Immature natural killer cell (primary cell): ENCODE data around the gene EXOC3L2. TPM values are rescaled to one million over a fixed set of nuclear protein-coding genes. Genes with fewer than 3 reads are reported as not detected.
"Not testable (repeated sequence)": the region's sequence is repeated elsewhere in the genome, so short reads cannot be mapped to it uniquely, and the experiment has no call there.

ENCODE experiments used
- DNase-seq, 3 donors: peaks; one replicate each; pipeline ENCODE4 v3.0.0; 2022; ENCODE audit warnings: mixed read lengths in 1 of 3
- H3K27ac Mint-ChIP-seq, 6 donors: one replicate each; pipeline ENCODE4 v1.8.0; 2020; ENCODE audit warnings: mixed read lengths in 6 of 6, mild to moderate bottlenecking in 5 of 6, inconsistent platforms in 4 of 6, moderate library complexity in 3 of 6
- H3K27me3 Mint-ChIP-seq, 3 donors: one replicate each; pipeline ENCODE4 v1.8.0; 2020 to 2021; ENCODE audit warnings: low read depth in 3 of 3, mild to moderate bottlenecking in 3 of 3, mixed read lengths in 3 of 3, moderate library complexity in 3 of 3, inconsistent platforms in 1 of 3
- H3K36me3 Mint-ChIP-seq, 3 donors: one replicate each; pipeline ENCODE4 v1.8.0; 2020; ENCODE audit warnings: mixed read lengths in 3 of 3, inconsistent platforms in 2 of 3, mild to moderate bottlenecking in 2 of 3
- H3K4me1 Mint-ChIP-seq, 2 donors: one replicate each; pipeline ENCODE4 v1.8.0; 2020; ENCODE audit warnings: inconsistent platforms in 2 of 2, mild to moderate bottlenecking in 2 of 2, mixed read lengths in 2 of 2, moderate library complexity in 1 of 2
- H3K4me3 Mint-ChIP-seq, 5 donors: one replicate each; pipeline ENCODE4 v1.8.0; 2020; ENCODE audit warnings: mild to moderate bottlenecking in 5 of 5, mixed read lengths in 5 of 5, inconsistent platforms in 3 of 5, moderate library complexity in 3 of 5
- H3K9me3 Mint-ChIP-seq, 6 donors: one replicate each; pipeline ENCODE4 v1.8.0; 2020; ENCODE audit warnings: mild to moderate bottlenecking in 6 of 6, mixed read lengths in 6 of 6, inconsistent platforms in 4 of 6, moderate library complexity in 3 of 6
- polyA plus RNA-seq, 3 donors: library from polyadenylated mRNA; unstranded; fragments of 300-500 nt; fragmentation: Illumina TruSeq; gene quantifications; one replicate each; pipeline ENCODE4 v1.2.3, GENCODE V29; 2021

The EXOC3L2 gene
- polyA plus RNA-seq, 3 donors from 2014 or later = not detected

DNA sequence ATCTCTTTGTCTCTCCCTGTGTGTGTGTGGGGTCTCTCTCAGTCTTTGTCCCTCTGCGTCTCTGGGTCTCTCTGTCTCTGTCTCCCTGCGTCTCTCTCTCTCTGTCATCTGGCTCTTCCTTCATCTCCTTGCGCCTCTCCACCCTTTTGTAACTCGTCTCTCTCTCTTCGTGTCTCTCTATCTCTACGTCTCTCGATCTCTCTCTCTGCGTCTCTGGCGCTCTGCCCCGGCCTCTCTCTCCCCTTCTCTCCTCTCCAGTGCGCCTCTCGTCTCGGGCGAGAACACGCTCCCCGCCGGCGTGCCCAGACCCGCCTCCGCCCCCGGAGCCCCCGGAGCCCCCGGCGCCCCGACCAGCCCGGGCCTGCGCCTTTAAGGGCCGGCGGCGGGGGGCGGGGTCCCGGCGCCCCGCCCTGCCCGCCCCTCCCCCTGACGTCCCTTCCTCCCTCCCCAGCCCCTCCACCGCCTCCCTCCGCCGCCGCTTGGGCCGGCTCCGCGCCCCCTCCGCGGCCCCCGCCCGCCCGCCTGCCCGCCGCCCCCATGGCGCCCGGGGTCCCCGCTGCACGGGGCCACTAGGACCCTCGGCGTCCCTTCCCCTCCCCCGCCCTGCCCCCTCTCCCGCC lies 5.7 kb upstream of the EXOC3L2 start, which contains the start of gene MARK4:
Gene MARK4 (plus strand): TSS at position 440 of the 620 bp plus-strand sequence. CDS start 318 bp downstream, outside the sequence.
- Mint-ChIP-seq H3K9me3 (no peaks in the 10 kb centered on the region), H3K27me3 (peaks cover 0 to 4% (median 2%) of the 10 kb centered on the region in 3 donors), H3K4me3 (peak within 1 kb of the TSS; percentile 85 to 91 (median 89)), H3K36me3 (no peaks in the 10 kb centered on the region), H3K4me1 (peaks cover 37 to 45% of the 10 kb centered on the region in 2 donors), H3K27ac (peak within 1 kb of the TSS; percentile 57 to 93 (median 88))
- DNase-seq = peak; percentile 50 to 61 (median 57)

DNA sequence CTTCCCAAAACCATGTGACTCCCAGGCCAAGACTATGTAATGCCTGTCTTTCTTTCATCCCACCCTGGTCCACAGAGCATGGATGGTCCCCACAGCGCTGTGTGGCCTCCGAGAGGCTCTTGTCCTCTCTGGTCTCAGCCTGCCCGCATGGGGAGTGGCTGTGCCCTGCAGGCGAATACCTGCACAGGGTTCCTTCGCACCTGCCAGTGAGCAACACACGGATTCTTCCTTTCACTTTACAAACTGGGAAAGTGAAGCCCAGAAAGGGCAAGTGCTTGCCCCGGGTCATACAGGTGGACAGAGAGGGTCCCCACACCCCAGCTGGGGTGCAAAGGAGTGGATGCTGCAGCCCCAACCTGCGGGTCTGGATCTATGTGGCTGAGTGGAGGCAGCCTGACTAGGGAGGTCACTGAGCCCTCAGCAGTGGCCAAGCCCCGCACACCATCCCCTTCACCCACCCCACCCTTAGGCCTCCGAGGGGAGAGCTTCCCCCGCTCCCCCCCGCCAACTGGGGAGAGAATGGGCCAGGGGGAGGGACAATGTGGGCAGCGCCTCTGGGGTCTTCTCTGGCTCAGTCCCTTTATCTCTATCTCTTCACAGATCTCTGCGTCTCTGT lies 5.1 kb upstream of the EXOC3L2 start:
- peaks cover 0 to 4% (median 2%) of the 10 kb centered on the region in 3 donors for H3K27me3 Mint-ChIP-seq
- no peaks in the 10 kb centered on the region for H3K9me3 Mint-ChIP-seq
- peak overlapping the region; percentile 35 to 93 (median 88) for H3K27ac Mint-ChIP-seq
- H3K4me1 Mint-ChIP-seq = peaks cover 37 to 40% of the 10 kb centered on the region in 2 donors
- DNase-seq = no peak
- H3K4me3 Mint-ChIP-seq = peak overlapping the region; percentile 85 to 91 (median 89)
- H3K36me3 Mint-ChIP-seq = no peaks in the 10 kb centered on the region

GRCh38 chr19:45249261-45250033 lies 4.2 kb upstream of the EXOC3L2 start:
- peak overlapping the region in 3 of 6 donors; percentile 3 to 24 (median 4) for H3K27ac Mint-ChIP-seq
- H3K4me1 Mint-ChIP-seq = peaks cover 32 to 37% of the 10 kb centered on the region in 2 donors
- H3K4me3 Mint-ChIP-seq = peak overlapping the region; percentile 26 to 69 (median 33)
- H3K36me3 Mint-ChIP-seq = no peaks in the 10 kb centered on the region
- no peak for DNase-seq
- H3K27me3 Mint-ChIP-seq = peaks cover 0 to 8% (median 2%) of the 10 kb centered on the region in 3 donors
- no peaks in the 10 kb centered on the region for H3K9me3 Mint-ChIP-seq

DNA sequence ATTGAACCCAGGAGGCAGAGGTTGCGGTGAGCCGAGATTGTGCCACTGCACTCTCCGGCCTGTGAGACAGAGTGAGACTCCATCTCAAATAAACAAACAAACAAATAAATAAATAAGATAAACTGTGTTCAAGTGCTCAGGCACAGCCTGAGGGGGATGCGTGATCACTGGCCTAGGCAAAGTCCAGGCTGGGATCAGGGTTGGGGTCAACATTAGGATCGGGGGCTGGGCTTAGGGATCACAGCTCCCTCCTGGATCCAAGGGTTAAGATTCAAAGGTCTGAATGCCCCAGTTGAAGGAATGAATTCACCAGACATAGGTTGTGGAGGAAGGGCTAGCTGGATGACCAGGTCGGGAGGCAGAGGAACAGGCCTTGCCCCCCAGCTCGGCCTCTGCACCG lies 1.9 kb upstream of the EXOC3L2 start:
- Mint-ChIP-seq H3K27me3 (peaks cover 0 to 8% (median 0%) of the 10 kb centered on the region in 3 donors), H3K4me1 (peaks cover 9 to 17% of the 10 kb centered on the region in 2 donors), H3K36me3 (no peaks in the 10 kb centered on the region), H3K27ac (no peak overlapping the region), H3K4me3 (no peak overlapping the region), H3K9me3 (no peaks in the 10 kb centered on the region)
- no peak for DNase-seq

DNA sequence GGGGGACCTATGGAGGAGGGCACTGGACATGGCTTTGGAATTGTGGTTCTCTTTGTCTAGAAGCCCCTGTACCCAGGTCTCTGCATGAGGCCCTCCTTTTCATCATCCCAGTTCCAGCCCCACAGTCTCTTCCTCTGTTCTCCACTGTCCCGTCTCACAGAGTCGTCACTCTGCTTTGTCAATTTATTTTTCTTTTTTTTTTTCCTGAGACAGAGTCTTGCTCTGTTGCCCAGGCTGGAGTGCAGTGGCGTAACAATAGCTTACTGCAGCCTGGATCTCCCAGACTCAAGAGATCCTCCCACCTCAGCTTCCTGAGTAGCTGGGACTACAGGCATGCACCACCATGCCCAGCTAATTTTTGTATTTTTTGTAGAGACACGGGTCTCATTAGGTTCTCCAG lies 619 bp upstream of the EXOC3L2 start:
- H3K27ac Mint-ChIP-seq = peak overlapping the region in 1 of 6 donors; percentile 48
- no peaks in the 10 kb centered on the region for H3K9me3 Mint-ChIP-seq
- peaks cover 5 to 12% of the 10 kb centered on the region in 2 donors for H3K4me1 Mint-ChIP-seq
- H3K4me3 Mint-ChIP-seq = no peak overlapping the region
- H3K36me3 Mint-ChIP-seq = no peaks in the 10 kb centered on the region
- peaks cover 0 to 8% (median 3%) of the 10 kb centered on the region in 3 donors for H3K27me3 Mint-ChIP-seq
- DNase-seq = no peak

DNA sequence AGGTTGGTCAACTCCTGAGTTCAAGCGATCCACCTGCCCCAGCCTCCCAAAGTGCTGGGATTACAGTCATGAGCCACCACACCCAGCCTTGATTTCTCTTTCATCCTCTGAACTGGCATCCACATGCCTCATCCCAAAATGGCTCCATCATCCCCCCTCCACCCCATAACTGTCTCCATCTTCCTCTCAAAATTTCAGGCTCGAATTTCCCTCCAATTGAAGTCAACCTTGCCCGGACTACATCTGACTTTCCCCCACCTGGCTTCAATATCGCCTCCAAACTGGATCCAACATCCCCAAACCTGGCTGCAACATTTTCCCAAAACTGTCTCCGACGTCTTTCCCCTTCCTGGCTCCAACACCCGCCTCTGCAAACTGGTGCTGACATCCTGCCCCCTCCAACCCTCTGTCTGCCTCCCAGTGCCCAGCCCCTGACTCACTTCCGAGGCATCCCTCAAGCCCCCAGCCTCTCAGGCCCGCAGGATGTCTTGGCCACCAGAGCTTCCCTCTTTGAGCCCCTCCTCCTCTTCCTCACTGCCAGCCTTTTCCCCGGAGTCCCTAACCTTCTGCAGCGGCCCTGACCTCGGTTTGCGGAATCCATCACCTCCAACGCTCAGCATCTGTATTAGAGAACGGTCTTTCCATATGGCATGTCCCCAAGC lies 943 bp downstream of the EXOC3L2 start:
- no peak for DNase-seq
- peaks cover 0 to 5% (median 3%) of the 10 kb centered on the region in 3 donors for H3K27me3 Mint-ChIP-seq
- peak overlapping the region in 2 of 6 donors; percentile 23 to 34 for H3K27ac Mint-ChIP-seq
- no peaks in the 10 kb centered on the region for H3K36me3 Mint-ChIP-seq
- H3K4me3 Mint-ChIP-seq = no peak overlapping the region
- H3K4me1 Mint-ChIP-seq = peaks cover 0 to 9% of the 10 kb centered on the region in 2 donors
- no peaks in the 10 kb centered on the region for H3K9me3 Mint-ChIP-seq

- no peak overlapping the region for H3K4me3 Mint-ChIP-seq
- no peak overlapping the region for H3K27ac Mint-ChIP-seq
- H3K4me1 Mint-ChIP-seq = peaks cover 0 to 5% of the 10 kb centered on the region in 2 donors
- H3K36me3 Mint-ChIP-seq = no peaks in the 10 kb centered on the region
- no peak for DNase-seq
- no peaks in the 10 kb centered on the region for H3K9me3 Mint-ChIP-seq
- H3K27me3 Mint-ChIP-seq = peaks cover 1 to 5% (median 3%) of the 10 kb centered on the region in 3 donors
Observed at GRCh38 chr19:45243144-45243732, 2.0 kb downstream of the EXOC3L2 start.

DNA sequence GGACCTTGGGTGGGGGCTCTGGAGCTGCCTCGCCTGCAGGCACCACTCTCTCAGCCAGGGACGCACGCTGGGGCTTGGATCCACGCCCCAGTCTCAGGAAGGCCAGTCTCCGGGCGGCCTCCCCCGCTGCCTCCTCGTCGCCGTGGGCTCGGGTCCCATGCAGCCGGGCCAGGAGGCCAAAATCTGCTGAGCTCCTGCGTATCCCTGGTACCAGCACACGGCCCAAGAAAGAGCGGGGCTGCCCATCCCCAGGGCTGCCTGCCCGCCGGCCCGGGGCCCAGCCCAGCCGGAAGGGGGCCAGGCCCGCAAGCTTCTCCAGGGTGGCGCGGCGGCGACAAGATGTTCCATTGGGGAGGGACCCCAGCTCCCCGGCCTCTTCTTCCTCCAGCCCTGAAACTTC lies 6.7 kb downstream of the EXOC3L2 start:
- no peak for DNase-seq
- H3K4me1 Mint-ChIP-seq = peaks cover 23% of the 10 kb centered on the region in 2 donors
- H3K27me3 Mint-ChIP-seq = peaks cover under 1 to 10% (median 3%) of the 10 kb centered on the region in 3 donors
- no peaks in the 10 kb centered on the region for H3K9me3 Mint-ChIP-seq
- no peak overlapping the region for H3K4me3 Mint-ChIP-seq
- H3K27ac Mint-ChIP-seq = no peak overlapping the region
- H3K36me3 Mint-ChIP-seq = no peaks in the 10 kb centered on the region

GRCh38 chr19:45235485-45235884 lies 9.7 kb downstream of the EXOC3L2 start:
- H3K4me3 Mint-ChIP-seq = peak overlapping the region; percentile 43 to 77 (median 65)
- H3K36me3 Mint-ChIP-seq = no peaks in the 10 kb centered on the region
- H3K27me3 Mint-ChIP-seq = peaks cover 3 to 7% (median 3%) of the 10 kb centered on the region in 3 donors
- peak overlapping the region in 4 of 6 donors; percentile 26 to 76 (median 60) for H3K27ac Mint-ChIP-seq
- peak in 1 of 3 donors; percentile 15 for DNase-seq
- peaks cover 27% of the 10 kb centered on the region in 2 donors for H3K4me1 Mint-ChIP-seq
- no peaks in the 10 kb centered on the region for H3K9me3 Mint-ChIP-seq

- no peak for DNase-seq
- Mint-ChIP-seq H3K9me3 (no peaks in the 10 kb centered on the region), H3K27ac (peak overlapping the region in 1 of 6 donors; percentile 38), H3K27me3 (peaks cover 3 to 7% (median 3%) of the 10 kb centered on the region in 3 donors), H3K4me3 (peak overlapping the region; percentile 16 to 64 (median 43)), H3K36me3 (no peaks in the 10 kb centered on the region), H3K4me1 (peaks cover 27% of the 10 kb centered on the region in 2 donors)
Observed at GRCh38 chr19:45234089-45234869, 10.9 kb downstream of the EXOC3L2 start.

GRCh38 chr19:45231891-45232290 lies 13.3 kb downstream of the EXOC3L2 start:
- Mint-ChIP-seq H3K4me1 (peaks cover 26 to 27% of the 10 kb centered on the region in 2 donors), H3K9me3 (no peaks in the 10 kb centered on the region), H3K4me3 (no peak overlapping the region), H3K27ac (no peak overlapping the region), H3K27me3 (peaks cover 2 to 7% (median 4%) of the 10 kb centered on the region in 3 donors), H3K36me3 (no peaks in the 10 kb centered on the region)
- no peak for DNase-seq

DNA sequence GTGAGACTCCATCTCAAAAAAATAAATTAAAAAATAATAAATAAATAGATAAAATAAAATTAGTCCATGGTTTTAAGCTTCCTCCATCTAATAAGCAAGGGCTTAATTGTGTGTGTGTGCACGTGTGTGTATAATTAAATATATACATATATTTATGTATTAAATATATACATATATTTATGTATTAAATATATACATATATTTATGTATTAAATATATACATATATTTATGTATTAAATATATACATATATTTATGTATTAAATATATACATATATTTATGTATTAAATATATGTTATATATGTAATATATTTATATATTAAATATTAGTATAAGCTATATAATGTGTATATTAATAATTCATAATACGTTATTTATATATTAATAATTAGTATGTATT lies 16.2 kb downstream of the EXOC3L2 start:
- H3K9me3 Mint-ChIP-seq, H3K27me3 Mint-ChIP-seq, DNase-seq, H3K4me1 Mint-ChIP-seq, H3K4me3 Mint-ChIP-seq, H3K36me3 Mint-ChIP-seq, H3K27ac Mint-ChIP-seq: not testable (repeated sequence)
